ENCODE data around the gene APC2.
"Not testable (repeated sequence)": the region's sequence is repeated elsewhere in the genome, so short reads cannot be mapped to it uniquely, and the experiment has no call there.

The APC2 gene

GRCh38 chr19:1431759-1432506 lies 18.0 kb upstream of the APC2 start:
- DNase-seq: no peak

- DNase-seq: no peak
These were observed 17.4 kb upstream of the APC2 start for GRCh38 chr19:1432507-1432887.

GRCh38 chr19:1433119-1434039 lies 16.5 kb upstream of the APC2 start:
- DNase-seq: no peak

- DNase-seq: no peak
These were observed 15.9 kb upstream of the APC2 start for GRCh38 chr19:1434040-1434366.

- DNase-seq: no peak
These were observed 15.3 kb upstream of the APC2 start for GRCh38 chr19:1434577-1435060.

GRCh38 chr19:1435378-1435989 lies 14.4 kb upstream of the APC2 start:
- no peak for DNase-seq

- no peak for DNase-seq
These were observed 12.3 kb upstream of the APC2 start for GRCh38 chr19:1437609-1438008.

- DNase-seq: peak; percentile 94
These were observed 11.6 kb upstream of the APC2 start, which contains the start of gene RPS15 for GRCh38 chr19:1438035-1438932. Gene RPS15 (plus strand): TSS chr19:1438396. CDS start chr19:1438426, 30 bp downstream.

GRCh38 chr19:1438933-1439354 lies 11.0 kb upstream of the APC2 start:
- no peak for DNase-seq

- not testable (repeated sequence) for DNase-seq
These were observed 10.2 kb upstream of the APC2 start for GRCh38 chr19:1439525-1440417.

GRCh38 chr19:1440418-1440801 lies 9.5 kb upstream of the APC2 start:
- no peak for DNase-seq

- no peak for DNase-seq
These were observed 8.9 kb upstream of the APC2 start for GRCh38 chr19:1441022-1441426.

GRCh38 chr19:1441677-1442438 lies 8.1 kb upstream of the APC2 start:
- DNase-seq: no peak

GRCh38 chr19:1445185-1445931 lies 4.6 kb upstream of the APC2 start:
- peak; percentile 59 for DNase-seq

GRCh38 chr19:1445932-1446712 lies 3.8 kb upstream of the APC2 start:
- peak; percentile 34 for DNase-seq

GRCh38 chr19:1446713-1447481 lies 3.0 kb upstream of the APC2 start:
- DNase-seq: no peak

- no peak for DNase-seq
These were observed 2.4 kb upstream of the APC2 start for GRCh38 chr19:1447504-1447903.

GRCh38 chr19:1447944-1448343 lies 2.0 kb upstream of the APC2 start:
- no peak for DNase-seq
